Small intestine (tissue), 7 donors: ENCODE data around the gene FOXD3. TPM values are rescaled to one million over a fixed set of nuclear protein-coding genes. Genes with fewer than 3 reads are reported as not detected.
A peak's percentile ranks its signal among the peaks of the same experiment; 100 is the strongest.

Experiments
- DNase-seq, 2 donors: peaks; one replicate each; pipeline versions ENCODE4 v3.0.0 to v3.0.0-alpha.2; 2013
- FAIRE-seq: peaks from 2 replicates; lab custom pipeline; 2012; peaks lifted over from hg19 to GRCh38; lab: Jason Lieb, UNC
- H3K27ac ChIP-seq, 3 donors: one replicate each; pipeline ENCODE4 v1.5.1; 2013; ENCODE audit warnings: low read length in 2 of 3, mild to moderate bottlenecking in 2 of 3, control low read depth in 1 of 3, inconsistent platforms in 1 of 3, low read depth in 1 of 3, moderate library complexity in 1 of 3
- H3K27me3 ChIP-seq, 3 donors: one replicate each; pipeline ENCODE4 v1.6.1; 2013; ENCODE audit warnings: low read length in 3 of 3, inconsistent platforms in 1 of 3; ENCODE audit not compliant: control insufficient read depth in 3 of 3, insufficient read depth in 3 of 3
- H3K36me3 ChIP-seq, 3 donors: one replicate each; pipeline ENCODE4 v1.6.1; 2013; ENCODE audit warnings: low read length in 3 of 3, inconsistent platforms in 1 of 3, low read depth in 1 of 3, mild to moderate bottlenecking in 1 of 3, moderate library complexity in 1 of 3; ENCODE audit not compliant: control insufficient read depth in 3 of 3, insufficient read depth in 2 of 3
- H3K4me1 ChIP-seq, 3 donors: one replicate each; pipeline ENCODE4 v1.6.1; 2013; ENCODE audit warnings: low read length in 2 of 3, inconsistent platforms in 1 of 3, low read depth in 1 of 3, mild to moderate bottlenecking in 1 of 3, moderate library complexity in 1 of 3; ENCODE audit not compliant: control insufficient read depth in 3 of 3, insufficient read depth in 2 of 3
- H3K4me3 ChIP-seq, 3 donors: one replicate each; pipeline ENCODE4 v1.5.1; 2013; ENCODE audit warnings: low read length in 3 of 3, control low read depth in 1 of 3, inconsistent platforms in 1 of 3, low read depth in 1 of 3, mild to moderate bottlenecking in 1 of 3, moderate library complexity in 1 of 3
- H3K9me3 ChIP-seq, 2 donors: one replicate each; pipeline ENCODE4 v1.6.1; 2013; ENCODE audit warnings: low read depth in 1 of 2, low read length in 1 of 2; ENCODE audit not compliant: control insufficient read depth in 2 of 2, insufficient read depth in 1 of 2
- WGBS, 3 donors: extraction: QIAGEN DNeasy Blood & Tissue Kit; methylation state at CpG; one replicate each; pipeline ENCODE4 v1.1.7; 2013; 5-methylcytosine and 5-hydroxymethylcytosine counted together
- polyA plus RNA-seq, 4 donors: library from polyadenylated mRNA; stranded (reverse) in 3 of 4; unstranded in 1 of 4; fragments of 200-250 nt in 3 of 4; fragments of 120-200 nt in 1 of 4; gene quantifications; one replicate each; pipeline versions ENCODE4 v1.2.1 to v1.2.3, GENCODE V29; 2013
- donor health status: healthy with polysubstance abuse.
- donor health status: control.
- donor health status: control.
- donor health status: Bipolar disorder and iron deficiency.
- donor health status: healthy.

The FOXD3 gene
- polyA plus RNA-seq, 4 donors = 0.37 to 0.54 TPM; not detected in 2

DNA sequence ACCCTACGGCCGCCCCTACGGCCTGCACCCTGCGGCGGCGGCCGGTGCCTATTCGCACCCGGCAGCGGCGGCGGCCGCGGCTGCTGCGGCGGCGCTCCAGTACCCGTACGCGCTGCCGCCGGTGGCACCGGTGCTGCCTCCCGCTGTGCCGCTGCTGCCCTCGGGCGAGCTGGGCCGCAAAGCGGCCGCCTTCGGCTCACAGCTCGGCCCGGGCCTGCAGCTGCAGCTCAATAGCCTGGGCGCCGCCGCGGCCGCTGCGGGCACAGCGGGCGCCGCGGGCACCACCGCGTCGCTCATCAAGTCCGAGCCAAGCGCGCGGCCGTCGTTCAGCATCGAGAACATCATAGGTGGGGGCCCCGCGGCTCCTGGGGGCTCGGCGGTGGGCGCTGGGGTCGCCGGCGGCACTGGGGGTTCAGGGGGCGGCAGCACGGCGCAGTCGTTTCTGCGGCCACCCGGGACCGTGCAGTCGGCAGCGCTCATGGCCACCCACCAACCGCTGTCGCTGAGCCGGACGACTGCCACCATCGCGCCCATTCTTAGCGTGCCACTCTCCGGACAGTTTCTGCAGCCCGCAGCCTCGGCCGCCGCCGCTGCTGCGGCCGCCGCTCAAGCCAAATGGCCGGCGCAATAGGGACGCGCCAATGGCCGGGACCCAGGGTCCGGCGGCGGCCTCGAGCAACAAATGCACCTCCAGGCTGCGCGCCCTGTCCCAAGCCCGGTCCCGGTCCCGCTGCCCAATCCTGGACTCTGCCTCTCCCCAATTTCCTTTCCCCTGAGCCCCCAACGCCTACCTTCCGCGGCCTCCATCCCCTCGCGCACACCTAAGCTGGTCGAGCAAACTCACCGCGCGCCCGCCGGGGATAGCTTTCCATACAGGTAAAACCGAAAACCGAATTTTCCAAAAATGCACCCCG lies 1.8 kb downstream of the FOXD3 start:
- peaks cover 2 to 10% (median 2%) of the 10 kb centered on the region in 3 donors for H3K4me1 ChIP-seq
- DNase-seq = peak in 1 of 2 donors; percentile 43
- WGBS, 3 donors = 4 to 7% (median 7%) methylated on average over 79 to 114 of the region's 114 CpGs
- peaks cover 0 to 3% of the 10 kb centered on the region in 2 donors for H3K9me3 ChIP-seq
- peaks cover 11 to 87% (median 68%) of the 10 kb centered on the region in 3 donors for H3K27me3 ChIP-seq
- H3K36me3 ChIP-seq = no peaks in the 10 kb centered on the region
- no peak overlapping the region for H3K27ac ChIP-seq
- peak overlapping the region in 1 of 3 donors; percentile 60 for H3K4me3 ChIP-seq
- no peak for FAIRE-seq

DNA sequence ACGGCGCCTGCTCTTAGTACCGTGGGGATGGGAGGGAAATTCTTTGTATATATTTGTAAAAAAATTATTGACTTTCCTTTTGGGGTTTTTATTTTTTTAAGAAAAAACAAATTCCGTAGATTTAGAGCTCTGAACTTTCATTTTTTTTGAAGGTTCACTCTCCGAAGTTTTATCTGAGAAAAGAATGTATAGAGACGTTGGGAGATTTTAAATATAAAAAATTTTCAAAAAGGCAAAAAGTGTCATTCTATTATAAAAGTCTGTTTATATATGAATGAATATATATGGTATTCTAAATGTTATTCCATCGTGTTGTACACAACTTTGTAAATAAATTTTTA lies 2.4 kb downstream of the FOXD3 start:
- FAIRE-seq = no peak
- peaks cover 2 to 10% (median 2%) of the 10 kb centered on the region in 3 donors for H3K4me1 ChIP-seq
- H3K36me3 ChIP-seq = no peaks in the 10 kb centered on the region
- DNase-seq = no peak
- H3K27me3 ChIP-seq = peaks cover 11 to 87% (median 65%) of the 10 kb centered on the region in 3 donors
- 8 to 13% (median 12%) methylated on average over 7 of the region's 7 CpGs for WGBS, 3 donors
- no peak overlapping the region for H3K4me3 ChIP-seq
- H3K27ac ChIP-seq = no peak overlapping the region
- H3K9me3 ChIP-seq = peaks cover 0 to 3% of the 10 kb centered on the region in 2 donors

DNA sequence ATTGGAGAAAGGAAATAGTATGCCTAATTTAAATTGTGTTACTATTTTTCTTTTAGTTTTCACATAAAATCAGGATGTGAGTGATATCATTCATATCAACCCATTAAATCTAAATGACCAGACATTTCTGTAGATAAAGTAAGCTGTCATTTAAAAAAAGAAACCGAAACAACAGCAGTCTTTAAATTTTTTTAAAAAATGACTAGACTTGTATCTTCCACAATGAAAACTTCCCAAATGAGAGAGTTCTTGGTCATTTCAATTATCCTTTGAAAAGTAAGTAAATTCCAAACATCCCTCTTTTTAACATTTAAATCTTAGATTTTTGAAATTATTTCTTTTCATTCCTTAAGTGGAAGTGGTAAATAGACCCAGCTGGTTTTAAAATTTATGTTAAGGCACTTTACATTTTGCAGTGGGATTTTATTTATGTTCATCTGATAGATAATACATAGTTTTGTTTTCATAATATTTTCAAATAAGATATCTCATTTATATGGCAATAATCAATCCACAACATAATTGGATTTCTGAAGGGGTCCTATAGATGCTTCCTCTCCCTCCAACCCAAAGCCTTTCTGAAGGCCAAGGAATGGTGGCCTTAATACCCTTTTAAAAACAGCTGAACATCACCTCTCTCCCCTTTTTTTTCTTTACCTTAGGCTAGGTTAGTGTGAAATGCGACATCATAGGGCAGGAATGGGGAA lies 3.1 kb downstream of the FOXD3 start:
- FAIRE-seq (peak; percentile 19), DNase-seq (no peak)
- H3K36me3 ChIP-seq = no peaks in the 10 kb centered on the region
- H3K9me3 ChIP-seq = peaks cover 0 to 3% of the 10 kb centered on the region in 2 donors
- H3K4me3 ChIP-seq = no peak overlapping the region
- H3K27ac ChIP-seq = no peak overlapping the region
- WGBS, 3 donors = 5 to 11% (median 6%) methylated on average over 2 of the region's 2 CpGs
- H3K27me3 ChIP-seq = peaks cover 11 to 87% (median 64%) of the 10 kb centered on the region in 3 donors
- H3K4me1 ChIP-seq = peaks cover 2 to 17% (median 2%) of the 10 kb centered on the region in 3 donors

DNA sequence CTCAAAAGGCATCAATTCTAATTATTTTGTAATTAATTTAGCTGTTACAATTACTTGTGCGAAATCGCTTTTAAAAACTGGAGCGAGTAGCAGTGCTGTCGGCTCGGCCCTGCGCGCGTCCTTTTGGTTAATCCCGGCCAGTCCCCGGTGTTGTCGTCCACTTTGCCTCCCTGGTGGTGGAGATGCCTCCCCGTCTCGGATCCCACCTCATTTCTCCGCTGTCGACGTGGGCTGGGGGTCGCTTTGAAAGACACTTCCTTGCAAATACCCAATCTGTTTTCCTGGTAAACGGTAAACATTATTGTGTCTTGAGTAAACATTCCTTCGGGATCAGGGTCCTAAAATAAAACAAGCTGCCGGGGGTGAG lies 3.7 kb downstream of the FOXD3 start:
- no peak for FAIRE-seq
- DNase-seq = peak in 1 of 2 donors; percentile 30
- H3K27ac ChIP-seq = no peak overlapping the region
- H3K36me3 ChIP-seq = no peaks in the 10 kb centered on the region
- H3K4me1 ChIP-seq = peaks cover 2 to 17% (median 2%) of the 10 kb centered on the region in 3 donors
- WGBS, 3 donors = 5 to 17% (median 10%) methylated on average over 20 of the region's 20 CpGs
- H3K4me3 ChIP-seq = no peak overlapping the region
- peaks cover 11 to 87% (median 63%) of the 10 kb centered on the region in 3 donors for H3K27me3 ChIP-seq
- peaks cover 0 to 3% of the 10 kb centered on the region in 2 donors for H3K9me3 ChIP-seq

DNA sequence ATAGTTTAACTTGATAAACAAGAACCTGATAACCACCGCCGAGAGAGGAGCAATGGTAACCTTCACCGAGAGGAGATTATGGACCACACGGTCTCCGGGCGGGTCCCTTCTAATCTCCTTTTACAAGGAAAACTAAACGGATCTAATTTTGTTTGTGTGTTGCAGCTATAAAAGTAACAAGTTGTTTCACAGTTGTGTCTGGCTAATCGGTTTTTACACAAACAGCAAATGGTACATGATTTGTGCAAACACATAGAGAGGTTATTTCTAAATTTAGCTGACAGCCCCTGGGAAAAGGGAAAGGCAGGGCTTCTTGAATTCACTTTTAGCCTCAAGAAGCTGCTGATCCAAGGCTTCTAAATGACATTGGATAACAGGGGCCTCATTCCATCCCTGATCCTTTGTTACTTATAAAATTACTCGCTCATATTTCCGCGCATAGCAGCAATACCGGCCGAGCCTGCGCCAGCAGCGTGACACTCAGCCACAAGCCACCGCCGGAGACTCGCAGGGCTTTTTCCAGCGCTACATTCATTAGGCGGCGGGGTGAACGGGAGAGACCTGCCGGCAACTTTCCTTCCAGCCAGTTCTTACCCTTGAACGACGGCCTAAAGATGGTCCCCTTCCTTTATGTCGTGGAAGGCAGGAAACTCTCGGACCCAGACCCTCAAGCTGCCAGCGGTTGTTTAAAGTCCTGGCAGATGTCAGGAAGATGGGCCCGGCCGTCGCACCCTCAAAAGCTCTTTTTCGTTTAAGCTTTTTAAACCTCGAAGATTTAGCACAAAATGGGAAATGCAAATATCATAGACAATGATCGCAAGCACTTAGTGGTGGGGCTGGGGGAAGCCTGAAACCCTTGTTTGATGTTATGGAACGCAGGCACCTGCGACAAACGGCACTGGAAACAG lies 4.4 kb downstream of the FOXD3 start:
- 7 to 10% (median 9%) methylated on average over 37 of the region's 37 CpGs for WGBS, 3 donors
- FAIRE-seq (no peak), DNase-seq (peak in 1 of 2 donors; percentile 41)
- no peak overlapping the region for H3K27ac ChIP-seq
- no peak overlapping the region for H3K4me3 ChIP-seq
- H3K4me1 ChIP-seq = peaks cover 2 to 17% (median 2%) of the 10 kb centered on the region in 3 donors
- H3K36me3 ChIP-seq = no peaks in the 10 kb centered on the region
- peaks cover 11 to 85% (median 58%) of the 10 kb centered on the region in 3 donors for H3K27me3 ChIP-seq
- peaks cover 0 to 3% of the 10 kb centered on the region in 2 donors for H3K9me3 ChIP-seq

DNA sequence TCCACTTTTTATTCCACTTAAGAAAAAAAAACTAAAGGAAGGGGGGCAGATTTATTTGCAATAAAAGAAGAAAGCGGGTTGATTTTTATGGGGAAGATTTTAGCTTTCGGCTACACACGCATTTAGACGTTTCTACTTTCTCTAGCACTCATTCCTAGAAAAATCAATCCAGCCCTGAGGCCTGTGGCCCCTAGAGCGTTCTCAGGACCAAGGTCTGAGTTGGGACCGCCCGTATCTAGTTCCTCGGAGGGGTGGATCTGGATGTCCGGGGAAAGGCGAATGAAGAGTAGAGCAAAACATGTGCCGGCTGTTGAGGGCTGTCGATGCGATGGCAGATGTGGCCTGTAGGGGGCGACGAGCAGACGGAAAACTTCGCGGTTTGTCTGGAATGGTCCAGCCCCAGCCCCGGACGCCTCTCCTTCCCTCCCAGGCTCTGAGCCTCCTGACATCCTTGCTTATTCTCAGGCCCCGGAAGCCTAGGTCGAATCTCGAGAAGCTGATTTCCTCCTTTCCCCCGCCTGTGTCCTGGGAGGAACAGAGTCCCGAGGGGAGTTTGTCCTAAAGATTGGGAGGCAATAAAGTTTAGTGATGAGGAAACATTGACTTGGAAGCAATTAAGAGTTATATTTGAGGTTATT lies 5.2 kb downstream of the FOXD3 start:
- WGBS, 3 donors = 5 to 7% (median 6%) methylated on average over 25 of the region's 25 CpGs
- peaks cover 11 to 79% (median 54%) of the 10 kb centered on the region in 3 donors for H3K27me3 ChIP-seq
- H3K4me1 ChIP-seq = peaks cover 2 to 17% (median 2%) of the 10 kb centered on the region in 3 donors
- DNase-seq (peak; percentile 56 to 83), FAIRE-seq (no peak)
- no peak overlapping the region for H3K4me3 ChIP-seq
- H3K27ac ChIP-seq = no peak overlapping the region
- peaks cover 0 to 3% of the 10 kb centered on the region in 2 donors for H3K9me3 ChIP-seq
- no peaks in the 10 kb centered on the region for H3K36me3 ChIP-seq

DNA sequence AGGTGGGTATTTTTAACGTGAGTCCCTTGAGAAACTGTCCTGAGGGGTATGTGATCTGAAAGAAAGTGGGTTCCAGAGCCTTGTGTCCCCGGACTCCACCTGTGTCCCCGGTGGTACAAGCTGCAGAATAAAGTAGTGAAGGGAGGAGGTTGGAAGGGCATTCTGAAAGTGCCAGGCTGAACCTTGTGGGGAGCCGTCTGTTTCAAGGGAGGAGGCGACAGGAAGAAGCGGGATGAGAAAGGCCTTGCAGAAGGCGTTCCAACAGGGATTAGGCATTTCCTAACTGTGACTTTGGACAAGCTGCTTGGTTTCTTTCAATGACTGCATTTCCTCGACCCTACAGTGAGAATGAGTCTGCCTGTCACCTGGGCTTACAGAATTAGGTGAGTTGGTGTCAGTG lies 5.8 kb downstream of the FOXD3 start:
- H3K36me3 ChIP-seq = no peaks in the 10 kb centered on the region
- H3K4me3 ChIP-seq = no peak overlapping the region
- peaks cover 0 to 3% of the 10 kb centered on the region in 2 donors for H3K9me3 ChIP-seq
- H3K27me3 ChIP-seq = peaks cover 5 to 75% (median 53%) of the 10 kb centered on the region in 3 donors
- peaks cover 0 to 15% (median 2%) of the 10 kb centered on the region in 3 donors for H3K4me1 ChIP-seq
- WGBS, 3 donors = 42 to 57% (median 55%) methylated on average over 8 of the region's 8 CpGs
- no peak for FAIRE-seq
- DNase-seq = no peak
- no peak overlapping the region for H3K27ac ChIP-seq
